ENCODE measurements around the gene MAPKAPK3.

Gene MAPKAPK3

GRCh38 chr3:50626401-50626800, 9.4 kb downstream of the MAPKAPK3 start:
- no peak for DNase-seq (ENCODE audit: low read depth in 2 of 2)

GRCh38 chr3:50627407-50628051, 10.6 kb downstream of the MAPKAPK3 start:
- no peak for DNase-seq (ENCODE audit: low read depth in 2 of 2)

GRCh38 chr3:50628601-50629000, 11.7 kb downstream of the MAPKAPK3 start:
- DNase-seq (ENCODE audit: low read depth in 2 of 2): no peak

GRCh38 chr3:50630394-50630793, 13.4 kb downstream of the MAPKAPK3 start:
- no peak for DNase-seq (ENCODE audit: low read depth in 2 of 2)

GRCh38 chr3:50630877-50631276, 13.9 kb downstream of the MAPKAPK3 start:
- no peak for DNase-seq (ENCODE audit: low read depth in 2 of 2)

GRCh38 chr3:50632450-50632849, 15.5 kb downstream of the MAPKAPK3 start:
- no peak for DNase-seq (ENCODE audit: low read depth in 2 of 2)

GRCh38 chr3:50633230-50633790, 16.4 kb downstream of the MAPKAPK3 start:
- no peak for DNase-seq (ENCODE audit: low read depth in 2 of 2)

GRCh38 chr3:50635066-50635465, 18.1 kb downstream of the MAPKAPK3 start:
- DNase-seq (ENCODE audit: low read depth in 2 of 2): no peak

- no peak for DNase-seq (ENCODE audit: low read depth in 2 of 2)
These were observed 20.1 kb downstream of the MAPKAPK3 start for GRCh38 chr3:50637011-50637410.

GRCh38 chr3:50637945-50638344, 21.0 kb downstream of the MAPKAPK3 start:
- DNase-seq (ENCODE audit: low read depth in 2 of 2): no peak

- DNase-seq (ENCODE audit: low read depth in 2 of 2): no peak
These were observed 22.1 kb downstream of the MAPKAPK3 start for GRCh38 chr3:50639055-50639494.

- DNase-seq (ENCODE audit: low read depth in 2 of 2): no peak
These were observed 25.4 kb downstream of the MAPKAPK3 start for GRCh38 chr3:50642382-50642781.

GRCh38 chr3:50644561-50644960, 27.6 kb downstream of the MAPKAPK3 start:
- no peak for DNase-seq (ENCODE audit: low read depth in 2 of 2)

- DNase-seq (ENCODE audit: low read depth in 2 of 2): no peak
These were observed 28.4 kb downstream of the MAPKAPK3 start for GRCh38 chr3:50645378-50645777.

- no peak for DNase-seq (ENCODE audit: low read depth in 2 of 2)
These were observed 31.4 kb downstream of the MAPKAPK3 start for GRCh38 chr3:50648313-50648712.

GRCh38 chr3:50648944-50649343, 32.0 kb downstream of the MAPKAPK3 start:
- no peak for DNase-seq (ENCODE audit: low read depth in 2 of 2)

- no peak for DNase-seq (ENCODE audit: low read depth in 2 of 2)
These were observed 32.5 kb downstream of the MAPKAPK3 start for GRCh38 chr3:50649451-50649931.

- no peak for DNase-seq (ENCODE audit: low read depth in 2 of 2)
These were observed 33.1 kb downstream of the MAPKAPK3 start for GRCh38 chr3:50650018-50650417.

- DNase-seq (ENCODE audit: low read depth in 2 of 2): no peak
These were observed 34.5 kb downstream of the MAPKAPK3 start for GRCh38 chr3:50651445-50651844.

- DNase-seq (ENCODE audit: low read depth in 2 of 2): no peak
These were observed 35.1 kb downstream of the MAPKAPK3 start for GRCh38 chr3:50651920-50652529.

- peak; percentile 39 to 44 for DNase-seq (ENCODE audit: low read depth in 2 of 2)
These were observed 35.8 kb downstream of the MAPKAPK3 start for GRCh38 chr3:50652709-50653108.

GRCh38 chr3:50653937-50654595, 37.1 kb downstream of the MAPKAPK3 start:
- DNase-seq (ENCODE audit: low read depth in 2 of 2): no peak
